ENCODE measurements around the gene STPG4.

Gene STPG4

DNA sequence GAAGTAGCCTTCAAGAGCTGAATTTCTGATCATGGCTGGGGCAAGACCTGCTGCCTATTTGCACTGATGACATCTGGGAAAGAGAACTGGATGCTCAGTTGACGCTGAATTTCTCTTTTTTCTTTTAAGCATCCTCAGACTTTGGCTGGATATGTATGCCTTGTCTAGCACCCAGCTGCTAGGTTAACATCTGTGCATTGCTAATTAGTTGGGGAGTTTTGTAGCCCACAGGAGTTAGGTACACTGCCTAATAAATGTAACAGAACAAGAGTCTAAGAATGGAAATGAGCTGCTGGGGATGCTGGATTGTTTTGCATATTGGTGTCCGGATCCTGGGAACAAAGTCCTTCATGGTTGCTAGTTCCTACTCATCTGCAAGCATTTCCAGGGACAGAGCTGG, 40.9 kb upstream of the STPG4 start:
- H3K4me3 ChIP-seq (ENCODE audit: low read depth, low read length), result no peak overlapping the region
- TF ChIP-seq, protein P1, sequence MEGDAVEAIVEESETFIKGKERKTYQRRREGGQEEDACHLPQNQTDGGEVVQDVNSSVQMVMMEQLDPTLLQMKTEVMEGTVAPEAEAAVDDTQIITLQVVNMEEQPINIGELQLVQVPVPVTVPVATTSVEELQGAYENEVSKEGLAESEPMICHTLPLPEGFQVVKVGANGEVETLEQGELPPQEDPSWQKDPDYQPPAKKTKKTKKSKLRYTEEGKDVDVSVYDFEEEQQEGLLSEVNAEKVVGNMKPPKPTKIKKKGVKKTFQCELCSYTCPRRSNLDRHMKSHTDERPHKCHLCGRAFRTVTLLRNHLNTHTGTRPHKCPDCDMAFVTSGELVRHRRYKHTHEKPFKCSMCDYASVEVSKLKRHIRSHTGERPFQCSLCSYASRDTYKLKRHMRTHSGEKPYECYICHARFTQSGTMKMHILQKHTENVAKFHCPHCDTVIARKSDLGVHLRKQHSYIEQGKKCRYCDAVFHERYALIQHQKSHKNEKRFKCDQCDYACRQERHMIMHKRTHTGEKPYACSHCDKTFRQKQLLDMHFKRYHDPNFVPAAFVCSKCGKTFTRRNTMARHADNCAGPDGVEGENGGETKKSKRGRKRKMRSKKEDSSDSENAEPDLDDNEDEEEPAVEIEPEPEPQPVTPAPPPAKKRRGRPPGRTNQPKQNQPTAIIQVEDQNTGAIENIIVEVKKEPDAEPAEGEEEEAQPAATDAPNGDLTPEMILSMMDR (IDR thresholded peaks at IDR 0.05; ENCODE audit: low read depth, low read length), result no peak

DNA sequence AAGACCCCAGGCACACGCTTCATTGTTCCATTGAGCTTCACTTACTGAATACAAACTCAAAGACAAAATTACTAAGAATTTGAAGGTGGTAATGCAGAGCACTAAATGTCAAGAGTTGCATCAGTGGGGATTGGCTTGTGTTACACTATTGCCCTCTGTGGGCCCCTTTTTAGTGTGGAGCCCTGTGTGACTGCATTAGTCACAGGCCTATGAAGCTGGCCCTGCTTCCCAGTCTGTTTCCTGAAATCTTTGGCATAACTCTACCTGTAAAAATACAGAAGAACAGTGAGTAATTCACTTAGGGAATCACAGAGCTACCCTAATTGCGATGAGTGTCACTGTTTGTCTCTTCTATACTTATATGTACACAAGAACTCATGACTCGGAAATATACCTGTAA, 40.0 kb upstream of the STPG4 start:
- TF ChIP-seq, protein P1 (IDR thresholded peaks at IDR 0.05; ENCODE audit: low read depth, low read length), result no peak
- no peak overlapping the region for H3K4me3 ChIP-seq (ENCODE audit: low read depth, low read length)

DNA sequence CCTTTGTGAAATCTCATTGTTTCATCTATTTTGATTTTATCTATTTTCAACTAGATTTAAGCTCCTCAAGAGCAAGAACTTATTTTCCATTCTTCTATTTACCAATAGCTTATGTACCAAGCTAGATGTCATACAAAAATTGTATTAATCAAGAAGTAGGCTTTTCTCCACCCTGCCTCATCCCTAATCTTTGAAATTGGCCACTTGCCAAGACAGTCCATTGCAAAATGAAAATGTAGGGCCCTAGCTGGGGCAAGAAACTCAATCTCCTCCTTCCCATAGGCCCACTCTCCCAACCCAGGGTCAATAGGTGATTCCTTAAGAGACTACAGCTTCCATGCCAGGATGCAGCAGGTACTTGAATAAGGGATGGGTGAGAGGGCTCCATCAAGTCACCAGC, 39.3 kb upstream of the STPG4 start:
- TF ChIP-seq, protein P1 (IDR thresholded peaks at IDR 0.05; ENCODE audit: low read depth, low read length), result no peak
- no peak overlapping the region for H3K4me3 ChIP-seq (ENCODE audit: low read depth, low read length)

DNA sequence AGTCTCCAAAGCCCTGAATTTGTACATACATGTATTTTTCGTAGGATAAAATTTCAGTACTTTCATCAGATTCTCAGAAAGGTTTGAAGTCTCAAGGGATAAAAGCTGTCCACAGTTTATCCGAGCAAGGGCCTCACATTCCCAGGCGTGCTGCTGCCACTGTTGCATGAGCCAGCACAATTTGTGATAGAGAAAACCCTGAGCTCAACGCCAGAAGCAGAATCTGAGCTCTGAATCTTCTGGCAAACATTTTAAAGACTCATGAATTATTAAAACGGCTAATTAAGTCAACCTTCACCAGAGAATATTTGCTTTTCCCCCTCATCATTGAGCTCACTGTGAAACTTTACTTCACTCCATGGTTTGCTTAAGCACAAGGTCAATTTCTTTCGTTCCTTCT, 38.5 kb upstream of the STPG4 start:
- H3K4me3 ChIP-seq (ENCODE audit: low read depth, low read length), result no peak overlapping the region
- TF ChIP-seq, protein P1 (IDR thresholded peaks at IDR 0.05; ENCODE audit: low read depth, low read length), result no peak

DNA sequence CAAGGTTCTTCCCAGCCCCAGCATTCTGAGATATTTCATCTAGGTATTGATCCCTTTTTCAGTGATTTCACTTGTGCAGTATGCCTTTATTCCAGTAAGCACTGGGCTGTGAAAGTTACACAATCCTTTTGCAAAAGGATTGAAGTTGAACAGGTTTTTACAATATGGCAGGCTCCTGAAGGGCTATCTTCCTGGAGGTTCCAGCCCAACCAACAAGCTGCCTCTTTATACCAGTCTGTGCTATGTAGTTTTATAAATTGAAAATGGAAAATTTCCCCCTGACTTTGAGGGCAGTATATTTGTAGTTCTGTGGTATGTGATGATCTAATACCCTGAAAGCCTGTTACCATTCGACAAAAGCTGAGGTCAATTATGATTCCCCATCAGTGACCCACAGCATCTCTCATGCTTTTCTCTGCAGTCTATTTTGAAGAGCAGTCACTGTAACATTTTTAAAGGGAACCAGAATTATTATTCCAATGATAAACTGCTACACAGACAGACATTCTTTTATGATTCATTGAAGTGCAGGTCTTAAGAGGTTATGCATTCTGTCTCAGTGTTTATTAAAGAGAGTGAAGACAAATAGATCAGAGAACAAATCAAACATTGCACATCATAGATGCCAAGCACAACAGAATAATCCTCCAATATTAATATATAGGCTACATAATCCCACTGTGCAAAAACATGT, 35.2 kb upstream of the STPG4 start:
- no peak overlapping the region for H3K4me3 ChIP-seq (ENCODE audit: low read depth, low read length)
- TF ChIP-seq, protein P1 (IDR thresholded peaks at IDR 0.05; ENCODE audit: low read depth, low read length), result no peak

DNA sequence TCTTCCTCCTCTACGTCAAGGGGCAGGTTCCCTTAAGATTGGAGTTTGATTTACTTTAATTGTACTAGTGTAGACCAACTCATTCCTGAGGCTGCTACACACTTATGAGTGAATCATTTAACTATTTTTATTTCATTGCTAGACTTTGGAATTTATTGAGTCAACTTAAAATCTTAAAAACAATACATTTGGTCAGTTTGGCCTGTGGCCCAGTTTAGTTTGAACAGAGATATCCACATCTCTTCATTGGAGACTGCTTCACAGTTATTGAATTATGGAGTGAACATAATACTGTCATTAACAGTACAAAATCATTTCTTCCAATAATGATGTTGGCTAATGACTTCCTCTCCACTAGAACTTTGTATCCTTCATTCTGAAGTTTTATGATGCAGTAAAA, 34.5 kb upstream of the STPG4 start:
- no peak overlapping the region for H3K4me3 ChIP-seq (ENCODE audit: low read depth, low read length)
- TF ChIP-seq, protein P1 (IDR thresholded peaks at IDR 0.05; ENCODE audit: low read depth, low read length), result no peak

DNA sequence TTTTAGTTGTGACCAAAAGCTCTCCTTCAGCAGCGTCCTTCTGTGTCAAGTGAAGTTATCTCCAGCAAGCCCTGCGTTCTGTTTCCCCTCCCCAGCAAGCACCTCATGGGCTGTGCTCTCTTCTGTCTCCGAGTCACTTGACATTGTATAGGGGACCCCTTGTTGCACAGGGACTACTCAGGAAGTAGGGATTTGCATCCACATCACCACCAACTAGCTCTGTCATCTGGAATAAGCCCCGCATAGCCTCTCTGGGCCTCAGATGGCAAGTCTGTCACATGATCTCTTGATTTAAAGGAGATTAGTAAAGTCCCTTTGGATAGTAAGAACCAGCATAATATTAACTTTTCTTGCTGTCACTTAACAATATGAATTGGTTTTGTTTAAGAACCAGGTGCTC, 32.0 kb upstream of the STPG4 start:
- TF ChIP-seq, protein P1 (IDR thresholded peaks at IDR 0.05; ENCODE audit: low read depth, low read length), result no peak
- no peak overlapping the region for H3K4me3 ChIP-seq (ENCODE audit: low read depth, low read length)
